GM21786 (cell line): ENCODE results near the gene HOXD8.

ENCODE experiments used
- ATAC-seq: cut with Tn5 transposase; IDR thresholded peaks from one replicate; pipeline ENCODE4 v1.9.1; 2021; ENCODE audit not compliant: unreplicated experiment

HOXD8 gene

DNA sequence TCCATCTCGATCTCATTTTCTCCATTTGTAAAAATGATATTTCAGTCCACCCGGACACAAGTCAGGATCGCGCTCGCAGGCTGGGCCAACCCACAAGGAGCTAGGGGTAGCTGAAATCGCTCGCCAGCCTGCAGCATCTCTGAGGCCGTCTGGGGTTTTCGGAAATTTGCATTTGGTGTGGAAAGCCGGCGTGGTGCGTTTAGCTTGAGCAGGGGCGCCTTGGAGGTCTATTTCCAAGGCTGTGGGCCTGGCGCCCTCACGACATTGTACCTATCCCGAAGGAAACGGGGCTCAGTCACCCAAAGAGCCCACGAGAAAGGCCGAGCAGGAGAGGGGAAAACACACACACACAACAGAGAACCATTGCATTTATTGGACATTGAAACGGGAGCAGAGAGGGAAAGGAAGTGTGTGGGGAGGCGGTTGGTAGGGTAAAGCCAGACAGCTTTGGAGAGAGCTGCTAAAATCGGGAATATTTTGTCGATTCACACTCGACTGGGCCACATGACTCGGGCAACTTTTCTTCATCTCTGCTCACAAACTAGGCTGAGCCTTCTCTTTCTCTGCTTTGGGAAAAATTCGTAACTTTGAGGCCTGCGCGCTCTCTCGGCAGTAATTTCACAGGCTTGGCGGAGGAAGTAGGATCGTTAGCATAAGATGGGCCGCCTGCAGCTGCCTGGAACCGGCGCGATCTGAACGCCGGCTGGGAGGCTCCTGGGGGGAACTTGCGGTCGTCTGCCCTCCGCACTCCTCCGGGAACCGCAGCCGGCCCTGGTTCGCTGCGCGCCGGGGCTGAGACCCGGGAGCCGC lies 1.1 kb upstream of the HOXD8 start:
- ATAC-seq, result no peak

GRCh38 chr2:176129813-176130146 lies 275 bp downstream of the HOXD8 start:
- ATAC-seq, result no peak

GRCh38 chr2:176130147-176130956 lies 847 bp downstream of the HOXD8 start:
- no peak for ATAC-seq

DNA sequence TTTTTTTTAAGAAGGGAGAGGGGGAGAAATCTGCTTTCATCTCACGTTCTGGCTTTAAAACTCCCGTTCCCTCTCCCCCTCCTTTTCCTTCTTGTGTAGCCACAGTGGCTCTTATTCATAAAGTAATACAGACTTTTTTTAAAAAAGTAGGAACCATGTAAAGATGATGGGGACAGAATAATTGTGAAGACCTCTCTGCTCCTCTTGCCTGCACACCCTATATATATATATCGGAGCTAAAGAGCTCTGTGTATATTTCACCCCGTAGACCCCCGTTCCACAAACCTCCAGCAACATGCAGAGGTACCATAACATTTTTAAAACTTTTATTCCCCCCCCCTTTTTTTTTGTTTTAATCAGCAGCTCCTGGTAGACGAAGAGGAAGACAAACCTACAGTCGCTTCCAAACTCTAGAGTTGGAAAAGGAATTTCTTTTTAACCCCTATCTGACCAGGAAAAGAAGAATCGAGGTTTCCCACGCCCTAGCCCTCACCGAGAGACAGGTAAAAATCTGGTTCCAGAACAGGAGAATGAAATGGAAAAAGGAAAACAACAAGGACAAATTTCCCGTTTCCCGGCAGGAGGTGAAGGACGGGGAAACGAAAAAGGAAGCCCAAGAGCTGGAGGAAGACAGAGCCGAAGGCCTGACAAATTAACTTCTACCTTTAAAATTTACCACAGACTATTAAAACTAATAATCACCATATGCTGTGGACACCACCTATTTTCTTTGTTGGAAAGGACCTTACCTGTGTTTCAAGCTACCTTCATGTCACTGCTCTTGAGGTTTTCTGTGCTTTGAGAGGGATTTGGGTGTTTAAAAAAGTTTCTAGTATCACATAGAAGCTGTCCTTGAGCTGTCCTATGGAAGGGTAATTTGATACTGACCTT lies 1.7 kb downstream of the HOXD8 start:
- no peak for ATAC-seq

DNA sequence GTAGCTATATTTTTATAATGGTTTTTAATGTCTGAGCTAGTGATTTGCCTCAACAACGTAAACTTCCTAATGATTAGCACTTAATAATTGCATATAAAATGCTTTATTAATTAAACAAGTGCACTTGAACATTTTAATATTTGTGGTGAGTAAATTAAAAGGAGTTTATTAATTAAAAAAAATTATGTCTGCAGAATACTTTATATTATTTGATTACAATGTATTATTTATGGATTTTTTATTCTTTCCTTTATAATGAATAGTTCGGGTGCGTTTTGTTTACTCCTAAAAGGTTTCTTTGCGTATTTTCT lies 2.3 kb downstream of the HOXD8 start:
- no peak for ATAC-seq

DNA sequence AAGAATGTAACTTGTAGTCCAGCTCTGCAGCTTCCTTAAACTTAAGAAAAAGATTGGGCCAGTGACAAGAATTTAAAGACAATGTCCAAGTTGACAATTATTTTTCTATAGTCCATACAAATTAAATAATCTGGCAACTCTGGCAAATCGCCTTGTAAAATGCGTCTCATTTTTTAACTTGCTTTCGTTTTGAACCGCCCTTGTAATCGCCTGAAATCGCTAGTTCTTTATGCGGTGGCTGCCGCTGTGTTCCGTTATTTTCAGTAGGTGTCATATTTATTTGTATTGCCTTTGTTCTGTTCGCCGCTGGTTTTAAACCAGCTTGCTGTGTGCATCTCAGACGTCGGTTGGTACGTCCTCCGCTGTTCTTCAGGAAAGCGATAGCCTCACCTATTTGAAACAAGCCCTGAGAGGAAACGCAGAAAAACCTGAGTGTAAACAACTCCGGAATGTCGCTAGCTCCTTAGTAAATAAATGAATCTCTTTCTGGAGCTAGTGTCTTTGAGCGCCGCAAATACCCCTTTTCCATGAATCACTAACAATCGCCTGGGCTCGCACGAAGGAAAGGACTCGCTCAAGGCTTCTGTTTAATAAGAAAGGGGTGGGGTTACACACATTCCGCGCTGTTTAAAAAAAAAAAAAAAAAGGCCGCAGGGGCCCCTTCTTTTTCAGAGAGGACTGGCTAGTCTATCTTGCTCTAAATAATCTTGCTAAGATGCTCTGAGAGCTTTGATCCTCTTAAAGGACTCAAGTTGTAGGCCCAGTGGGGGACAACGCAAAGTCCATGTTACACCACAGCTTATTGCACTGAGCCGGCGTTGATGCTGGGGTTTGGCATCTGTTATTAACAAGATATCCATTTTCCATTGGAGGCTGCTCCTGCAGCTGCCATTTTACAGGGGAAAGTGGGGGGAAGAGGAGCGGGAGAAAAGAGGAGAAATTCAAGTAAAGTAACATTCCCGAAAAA lies 3.0 kb downstream of the HOXD8 start:
- no peak for ATAC-seq

GRCh38 chr2:176133389-176133788 lies 3.9 kb downstream of the HOXD8 start:
- ATAC-seq, result no peak

GRCh38 chr2:176134035-176134434 lies 4.5 kb downstream of the HOXD8 start:
- ATAC-seq, result no peak

- ATAC-seq, result no peak
Measured at GRCh38 chr2:176135035-176135440, 5.5 kb downstream of the HOXD8 start.

- ATAC-seq, result no peak
Measured at GRCh38 chr2:176136374-176137251, 7.1 kb downstream of the HOXD8 start.

DNA sequence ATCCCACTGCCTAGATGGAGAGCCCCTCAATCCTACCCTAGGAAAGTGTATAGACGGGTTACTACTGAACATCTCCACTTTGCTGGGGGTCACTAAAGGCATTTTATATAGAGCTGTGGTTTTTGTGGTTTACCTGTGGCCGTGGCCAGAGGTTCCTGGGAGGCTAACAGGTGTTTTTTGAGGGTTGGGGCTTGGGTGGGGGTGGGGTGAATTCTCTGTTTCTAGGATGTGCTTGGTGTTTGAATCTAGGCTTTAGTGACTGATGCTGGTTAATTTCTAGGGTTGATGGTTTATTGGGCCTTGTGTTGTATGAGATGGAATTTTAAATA lies 7.7 kb downstream of the HOXD8 start:
- no peak for ATAC-seq

DNA sequence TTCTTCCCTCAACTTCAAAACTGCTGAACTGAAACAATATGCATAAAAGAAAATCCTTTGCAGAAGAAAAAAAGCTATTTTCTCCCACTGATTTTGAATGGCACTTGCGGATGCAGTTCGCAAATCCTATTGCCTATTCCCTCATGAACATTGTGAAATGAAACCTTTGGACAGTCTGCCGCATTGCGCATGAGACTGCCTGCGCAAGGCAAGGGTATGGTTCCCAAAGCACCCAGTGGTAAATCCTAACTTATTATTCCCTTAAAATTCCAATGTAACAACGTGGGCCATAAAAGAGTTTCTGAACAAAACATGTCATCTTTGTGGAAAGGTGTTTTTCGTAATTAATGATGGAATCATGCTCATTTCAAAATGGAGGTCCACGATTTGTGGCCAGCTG lies 8.4 kb downstream of the HOXD8 start:
- no peak for ATAC-seq

DNA sequence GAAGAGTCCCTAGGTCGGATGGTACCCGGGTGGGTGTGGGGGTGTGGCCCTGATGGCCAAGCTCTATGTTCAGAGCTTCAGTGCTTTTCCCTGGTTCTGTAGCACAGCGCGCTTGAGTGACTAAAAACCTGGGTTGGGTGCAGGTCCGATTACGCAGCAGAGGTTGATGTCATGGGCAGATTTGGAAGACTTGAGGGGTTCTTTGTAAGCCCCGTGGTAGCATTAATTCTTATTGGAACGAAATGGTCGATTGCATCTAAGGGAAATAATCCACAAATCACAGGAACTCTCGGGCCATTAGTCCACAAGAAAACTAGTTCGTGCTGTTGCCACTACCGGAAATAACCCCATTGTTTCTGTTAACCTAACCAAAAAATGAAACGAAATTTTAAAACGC lies 9.0 kb downstream of the HOXD8 start:
- ATAC-seq, result no peak

DNA sequence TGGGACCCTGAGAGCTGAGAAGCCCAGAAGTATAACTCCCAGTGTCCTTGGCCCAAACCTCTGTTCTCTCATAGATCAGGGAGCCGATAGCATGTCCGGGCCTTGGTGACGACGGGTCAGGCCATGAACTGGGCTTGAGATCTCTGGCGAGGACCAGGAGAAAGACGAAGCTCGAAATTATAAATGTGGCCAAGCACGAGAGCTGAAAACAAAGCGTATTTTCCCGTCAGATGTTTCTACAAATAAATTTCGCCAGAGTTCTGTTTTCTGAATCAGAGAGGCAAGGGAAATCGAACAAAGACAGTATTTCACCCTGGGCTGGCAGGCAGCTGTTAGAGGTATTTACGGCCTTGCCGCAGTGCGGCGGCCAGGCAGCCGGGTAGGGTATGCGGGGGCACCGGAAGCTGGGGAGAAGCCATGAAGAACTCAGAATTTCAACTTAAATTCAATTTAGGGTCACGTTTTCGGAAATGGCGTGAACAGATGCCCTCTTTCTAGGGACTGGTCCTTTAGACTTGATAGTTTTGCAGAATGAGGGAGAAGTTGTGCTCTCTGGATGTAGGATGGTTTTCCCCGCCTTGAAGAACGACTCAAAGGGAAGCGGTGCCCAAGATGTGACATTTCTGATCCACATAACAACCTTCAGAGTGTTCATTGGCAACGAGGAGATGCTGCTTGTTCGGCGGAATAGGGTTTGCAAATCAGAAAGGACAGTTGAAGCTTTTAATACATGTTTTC lies 9.6 kb downstream of the HOXD8 start:
- ATAC-seq, result no peak

- ATAC-seq, result no peak
Measured at GRCh38 chr2:176139661-176140512, 10.4 kb downstream of the HOXD8 start.

DNA sequence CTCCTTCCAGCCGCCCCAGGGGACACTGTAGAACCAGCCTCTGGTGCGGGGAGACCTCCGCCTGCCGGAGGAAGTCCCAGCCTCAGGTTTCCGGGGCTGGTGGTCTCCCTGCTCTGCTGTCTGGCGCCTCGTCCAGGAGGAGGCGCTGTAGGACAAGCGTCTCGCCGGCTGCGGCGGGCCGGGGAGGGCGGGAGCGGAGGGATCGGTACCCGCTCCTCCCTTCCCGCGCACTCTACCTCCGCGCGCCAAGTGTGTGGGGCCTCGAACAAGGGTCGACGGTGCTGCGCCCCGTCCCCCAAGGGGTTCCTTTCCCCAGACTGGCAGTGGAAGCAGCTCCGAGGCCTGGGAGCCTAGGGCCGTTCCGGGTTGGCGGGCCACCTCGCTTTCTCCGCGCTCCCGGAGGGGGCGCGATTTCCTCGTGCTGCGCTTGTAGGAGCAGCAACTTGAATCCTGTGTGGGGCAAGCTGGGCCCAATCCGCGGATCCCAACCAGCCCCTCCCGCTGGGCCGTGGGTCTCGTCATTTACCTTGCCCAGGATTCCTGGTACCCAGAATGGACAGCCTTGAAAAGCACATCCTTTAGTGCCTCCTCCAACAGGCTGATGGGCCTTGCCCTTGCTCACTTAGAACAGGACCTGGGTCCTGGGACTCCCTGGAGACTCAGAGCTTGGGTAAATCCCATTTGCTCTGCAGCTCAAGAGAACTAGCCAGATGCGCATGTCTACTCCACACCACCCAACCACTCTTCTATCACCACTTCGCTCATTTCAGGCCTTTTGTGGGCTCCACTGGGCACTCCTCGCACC lies 11.2 kb downstream of the HOXD8 start:
- ATAC-seq, result peak; percentile 90

DNA sequence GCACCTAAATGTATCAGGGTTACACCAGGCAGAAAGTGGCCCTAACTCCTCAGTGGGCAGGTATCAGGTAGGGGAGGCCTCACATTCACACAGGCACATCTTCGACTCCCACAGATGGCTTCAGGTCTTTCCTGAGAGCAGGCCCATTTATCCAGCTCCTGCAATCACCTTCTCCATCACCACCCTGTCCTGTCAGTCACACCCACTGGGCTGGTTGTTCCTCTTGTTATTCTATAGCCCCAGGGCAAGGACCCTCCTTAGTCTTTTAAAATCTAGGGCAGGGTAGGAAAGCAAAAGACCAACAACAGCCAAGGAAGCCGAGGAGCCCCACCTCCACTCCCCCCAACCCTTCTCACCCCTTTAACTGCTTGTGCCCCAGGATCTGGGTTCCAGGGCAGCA lies 12.8 kb downstream of the HOXD8 start:
- no peak for ATAC-seq
